Left hindlimb (tissue), 1 donor: ENCODE measurements around the gene VPS52.

Source experiments
- DNase-seq: peaks from one replicate; pipeline ENCODE4 v3.0.0-alpha.2; 2018

The VPS52 gene, protein sequence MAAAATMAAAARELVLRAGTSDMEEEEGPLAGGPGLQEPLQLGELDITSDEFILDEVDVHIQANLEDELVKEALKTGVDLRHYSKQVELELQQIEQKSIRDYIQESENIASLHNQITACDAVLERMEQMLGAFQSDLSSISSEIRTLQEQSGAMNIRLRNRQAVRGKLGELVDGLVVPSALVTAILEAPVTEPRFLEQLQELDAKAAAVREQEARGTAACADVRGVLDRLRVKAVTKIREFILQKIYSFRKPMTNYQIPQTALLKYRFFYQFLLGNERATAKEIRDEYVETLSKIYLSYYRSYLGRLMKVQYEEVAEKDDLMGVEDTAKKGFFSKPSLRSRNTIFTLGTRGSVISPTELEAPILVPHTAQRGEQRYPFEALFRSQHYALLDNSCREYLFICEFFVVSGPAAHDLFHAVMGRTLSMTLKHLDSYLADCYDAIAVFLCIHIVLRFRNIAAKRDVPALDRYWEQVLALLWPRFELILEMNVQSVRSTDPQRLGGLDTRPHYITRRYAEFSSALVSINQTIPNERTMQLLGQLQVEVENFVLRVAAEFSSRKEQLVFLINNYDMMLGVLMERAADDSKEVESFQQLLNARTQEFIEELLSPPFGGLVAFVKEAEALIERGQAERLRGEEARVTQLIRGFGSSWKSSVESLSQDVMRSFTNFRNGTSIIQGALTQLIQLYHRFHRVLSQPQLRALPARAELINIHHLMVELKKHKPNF

DNA sequence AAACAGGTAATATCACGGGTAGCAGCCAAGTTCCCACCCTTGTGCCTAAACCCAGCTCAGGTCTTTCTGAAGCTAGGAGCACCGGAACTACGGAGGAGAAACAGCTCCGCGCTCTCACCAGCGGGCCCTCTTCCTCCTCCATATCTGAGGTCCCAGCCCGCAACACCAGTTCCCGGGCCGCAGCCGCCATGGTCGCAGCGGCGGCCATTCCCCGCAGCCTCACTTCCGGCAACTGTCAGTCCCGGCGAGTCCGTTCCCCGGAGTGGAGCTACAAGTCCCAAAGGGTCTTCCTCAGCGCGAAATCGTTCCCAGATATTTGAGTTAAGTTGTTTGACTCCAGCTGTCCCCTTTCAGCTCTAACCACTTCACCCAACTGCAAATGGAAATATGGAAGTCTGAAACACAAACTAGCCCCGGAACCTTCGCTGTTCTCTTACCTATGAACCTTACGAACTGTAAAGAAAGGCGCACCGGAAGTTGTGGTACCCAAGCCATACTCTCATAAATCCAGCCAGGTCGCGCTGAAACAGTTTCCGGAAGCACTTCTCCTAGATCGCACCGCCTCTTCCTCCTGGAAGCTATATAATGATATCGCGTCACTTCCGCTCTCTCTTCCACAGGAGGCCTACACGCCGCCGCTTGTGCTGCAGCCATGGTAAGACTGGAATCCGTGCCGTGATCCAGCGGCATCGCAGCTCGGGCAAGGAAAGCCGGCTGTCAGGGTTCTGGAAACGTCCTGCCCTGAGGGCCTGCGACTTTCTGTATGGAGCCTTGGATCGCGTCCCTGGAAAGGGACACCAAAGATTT, at the start of gene VPS52, which contains the start of gene RPS18:
TSS of gene VPS52 (minus strand) at position 409 of the 807 bp plus-strand sequence. CDS start at position 208, 201 bp downstream.
TSS of gene RPS18 (plus strand) at position 608 of the 807 bp plus-strand sequence. CDS start at position 653, 45 bp downstream.
- DNase-seq, result peak; percentile 96

DNA sequence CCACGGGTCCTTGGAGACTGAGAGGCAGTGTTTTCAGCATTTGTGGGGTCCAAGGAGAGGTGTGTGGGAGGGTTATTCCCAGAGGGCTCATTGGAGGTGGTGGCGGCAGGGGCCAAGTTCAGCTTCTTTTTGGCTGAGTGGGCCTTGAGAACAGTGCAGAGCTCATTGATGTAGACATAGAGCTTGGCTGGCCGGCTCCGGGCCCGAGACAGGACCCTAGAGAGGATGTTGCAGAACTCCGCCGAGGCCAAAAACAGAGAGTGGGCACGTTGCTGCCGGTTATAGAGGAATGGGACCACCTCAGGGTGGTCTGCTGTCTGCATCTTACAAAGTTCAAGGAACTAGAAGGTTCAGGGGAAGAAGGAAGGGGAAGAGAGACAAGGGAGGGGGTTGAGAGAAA, 49.6 kb upstream of the VPS52 start:
- DNase-seq, result no peak

DNA sequence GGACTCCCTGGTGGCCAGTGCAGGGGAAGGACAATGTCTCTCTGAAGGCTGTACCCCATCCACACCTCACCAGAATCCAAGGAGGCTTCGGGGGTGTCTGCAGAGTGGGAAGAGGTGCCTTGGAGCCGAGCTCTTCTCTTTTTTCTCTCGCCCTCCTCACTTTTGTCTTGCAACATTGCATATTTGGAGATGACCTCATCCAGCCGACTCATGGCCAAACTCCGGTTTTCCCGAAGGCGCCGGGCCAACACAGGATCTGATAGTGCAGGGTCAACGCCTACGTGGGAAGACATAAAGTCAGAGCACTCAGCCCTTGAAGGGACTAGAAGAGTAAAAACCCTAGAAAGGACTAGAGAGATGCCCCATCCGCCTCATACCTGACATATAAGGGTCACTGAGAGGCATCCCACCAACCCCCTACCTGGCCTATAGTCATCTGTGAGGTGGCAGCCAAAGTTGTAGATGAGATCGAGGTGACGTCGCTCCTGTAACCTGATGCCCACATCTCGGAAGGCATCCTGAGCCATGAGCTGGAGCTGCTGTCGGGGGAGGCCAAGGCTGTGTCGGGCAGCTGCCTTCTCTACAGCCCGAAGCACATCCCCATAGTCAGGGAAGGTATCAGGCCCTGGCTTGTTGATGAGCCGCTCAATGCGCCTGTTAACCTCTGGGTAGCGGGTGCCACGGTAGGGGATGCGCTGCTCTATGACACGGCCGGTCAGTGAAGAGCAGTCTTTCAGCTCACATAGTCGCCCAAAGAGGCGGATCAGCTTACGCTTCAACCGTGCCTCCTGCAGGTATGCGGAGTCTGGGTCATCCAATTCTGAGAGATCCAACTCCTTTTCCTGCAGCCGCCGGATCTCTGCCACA, 48.9 kb upstream of the VPS52 start:
- DNase-seq, result no peak

DNA sequence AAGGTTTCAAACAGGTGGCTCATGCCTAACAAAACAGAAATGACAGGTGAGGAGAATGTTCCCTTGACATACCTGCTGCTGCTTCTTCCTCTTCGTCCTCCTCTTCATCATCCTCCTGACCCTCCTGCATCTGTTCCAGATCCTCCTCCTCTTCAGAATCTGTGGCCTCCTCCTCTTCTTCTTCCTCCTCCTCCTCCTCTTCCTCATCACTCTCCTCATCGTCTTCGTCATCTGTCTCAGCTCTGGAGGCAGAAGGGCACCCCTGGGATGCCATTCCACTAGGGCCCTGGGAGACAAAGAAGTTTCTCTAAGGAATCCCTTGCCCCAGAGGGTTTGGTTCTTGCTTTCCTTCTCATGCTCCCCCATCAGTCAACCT, 48.3 kb upstream of the VPS52 start:
- DNase-seq, result no peak

DNA sequence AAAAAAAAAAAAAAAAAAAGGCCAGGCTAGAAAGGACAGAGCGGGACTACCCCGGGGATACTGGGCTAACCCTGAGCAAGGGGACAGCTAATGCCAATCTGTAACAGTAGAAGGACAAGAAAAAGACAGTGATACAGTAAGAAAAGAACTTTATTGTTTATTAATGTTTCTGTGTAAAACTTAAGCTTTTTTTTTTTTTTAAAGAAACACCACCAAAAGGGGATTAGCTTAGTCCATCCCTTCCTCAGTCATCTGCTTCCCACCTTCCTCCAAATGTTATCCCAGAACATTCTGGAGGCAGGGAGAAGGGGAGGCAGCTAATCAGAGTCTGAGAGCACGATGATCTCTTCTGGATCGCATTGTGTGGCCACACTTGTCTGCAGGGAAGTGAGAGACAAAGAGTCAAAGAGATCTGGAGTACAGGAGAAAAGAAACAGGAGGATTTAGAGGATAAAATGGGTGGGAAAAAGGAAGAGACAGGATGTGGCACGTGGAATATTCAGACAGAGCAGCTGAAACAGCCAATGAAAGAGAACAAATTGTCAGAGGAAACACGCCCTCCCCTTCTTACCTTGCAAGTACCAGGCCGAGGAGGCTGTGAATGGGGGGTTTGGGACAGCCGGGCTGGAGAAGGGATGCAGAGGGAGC, 46.9 kb upstream of the VPS52 start:
- no peak for DNase-seq

DNA sequence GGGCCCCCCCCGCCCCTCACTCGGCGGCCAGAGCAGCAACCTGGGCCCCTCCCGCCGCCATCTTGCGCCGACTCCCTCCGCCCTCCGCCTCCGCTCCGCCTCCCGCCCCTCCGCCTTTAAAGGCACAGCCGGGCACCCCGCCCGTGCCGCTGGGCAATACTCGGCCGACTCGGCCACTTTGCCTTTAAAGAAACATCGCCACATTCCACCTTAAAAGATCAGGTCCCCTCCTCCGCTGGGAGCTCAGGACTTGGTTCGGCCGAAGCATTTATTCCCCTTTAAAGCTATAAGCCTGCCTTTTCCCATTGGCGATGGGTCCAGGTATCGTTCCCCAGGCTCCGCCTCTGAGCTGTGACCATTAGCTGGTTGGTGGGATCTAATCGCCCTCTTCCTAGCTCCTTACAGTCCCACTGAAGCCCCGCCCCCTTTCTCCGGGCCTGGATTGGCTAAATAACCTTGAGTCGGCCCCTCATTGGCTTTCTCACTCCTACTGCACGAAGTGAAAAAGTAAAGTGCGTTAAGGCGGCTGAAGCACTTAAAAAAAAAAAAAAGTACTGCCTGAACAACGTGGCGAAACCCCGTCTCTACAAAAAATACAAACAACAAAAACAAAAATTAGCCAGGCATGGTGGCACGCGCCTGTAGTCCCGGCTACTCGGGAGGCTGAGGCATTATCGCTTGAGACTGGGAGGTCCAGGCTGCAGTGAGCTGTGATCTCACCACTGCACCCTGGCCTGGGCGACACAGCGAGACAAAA, 46.2 kb upstream of the VPS52 start, which contains the start of gene ZBTB22:
TSS of gene ZBTB22 (minus strand) at position 76 of the 757 bp plus-strand sequence. CDS start 828 bp downstream, outside the sequence.
- DNase-seq, result peak; percentile 98

DNA sequence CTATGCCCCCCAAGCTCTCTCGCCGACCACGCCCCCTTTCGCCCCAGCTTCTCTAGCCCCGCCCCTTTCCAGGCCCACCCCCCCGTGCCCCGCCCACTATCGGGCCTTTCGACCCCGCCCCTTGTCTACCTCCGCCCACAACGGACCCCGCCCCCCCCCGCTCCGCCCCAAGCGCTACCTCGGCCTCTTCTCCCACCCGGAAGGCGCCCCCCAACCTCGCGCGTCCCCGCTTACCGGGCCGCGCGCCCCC, 45.7 kb upstream of the VPS52 start:
- no peak for DNase-seq

DNA sequence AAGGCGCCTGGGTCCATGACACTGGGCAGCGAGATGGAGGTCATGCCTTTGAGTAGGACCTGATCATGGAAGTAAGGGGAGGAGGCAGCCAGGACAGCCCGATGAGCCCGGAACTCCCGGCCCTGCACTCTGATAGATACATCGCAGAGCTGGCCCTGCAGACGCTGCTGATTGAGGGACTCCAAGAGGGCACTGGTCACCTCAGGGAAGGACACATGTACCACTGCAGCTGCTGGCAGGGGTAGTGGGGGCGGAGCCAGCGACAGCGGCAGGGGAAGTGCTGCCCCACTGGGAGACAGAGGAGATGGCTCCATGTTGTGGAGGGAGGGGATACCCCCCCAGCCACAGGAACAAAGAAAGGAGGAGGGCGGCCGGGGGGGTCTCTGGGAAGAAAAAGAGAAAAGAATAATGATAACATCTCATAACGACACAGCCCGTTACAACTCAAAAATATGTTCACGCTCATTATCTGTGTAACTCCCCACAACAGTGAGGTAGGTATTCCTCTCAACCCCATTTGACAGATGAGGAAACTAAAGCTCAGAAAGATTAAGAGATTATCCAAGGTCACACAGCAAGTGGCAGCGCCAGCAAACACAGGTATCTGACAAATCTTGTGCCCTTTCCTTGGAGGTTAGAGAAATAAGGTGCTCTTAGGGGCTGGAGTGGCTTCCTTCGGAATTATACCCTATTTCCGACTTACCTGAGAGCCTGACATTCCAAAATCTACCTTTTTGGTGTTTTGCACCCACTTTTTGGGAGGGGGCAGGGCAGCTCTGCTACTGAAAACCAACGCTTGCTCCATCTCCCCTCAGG, 45.1 kb upstream of the VPS52 start:
- DNase-seq, result peak; percentile 55

DNA sequence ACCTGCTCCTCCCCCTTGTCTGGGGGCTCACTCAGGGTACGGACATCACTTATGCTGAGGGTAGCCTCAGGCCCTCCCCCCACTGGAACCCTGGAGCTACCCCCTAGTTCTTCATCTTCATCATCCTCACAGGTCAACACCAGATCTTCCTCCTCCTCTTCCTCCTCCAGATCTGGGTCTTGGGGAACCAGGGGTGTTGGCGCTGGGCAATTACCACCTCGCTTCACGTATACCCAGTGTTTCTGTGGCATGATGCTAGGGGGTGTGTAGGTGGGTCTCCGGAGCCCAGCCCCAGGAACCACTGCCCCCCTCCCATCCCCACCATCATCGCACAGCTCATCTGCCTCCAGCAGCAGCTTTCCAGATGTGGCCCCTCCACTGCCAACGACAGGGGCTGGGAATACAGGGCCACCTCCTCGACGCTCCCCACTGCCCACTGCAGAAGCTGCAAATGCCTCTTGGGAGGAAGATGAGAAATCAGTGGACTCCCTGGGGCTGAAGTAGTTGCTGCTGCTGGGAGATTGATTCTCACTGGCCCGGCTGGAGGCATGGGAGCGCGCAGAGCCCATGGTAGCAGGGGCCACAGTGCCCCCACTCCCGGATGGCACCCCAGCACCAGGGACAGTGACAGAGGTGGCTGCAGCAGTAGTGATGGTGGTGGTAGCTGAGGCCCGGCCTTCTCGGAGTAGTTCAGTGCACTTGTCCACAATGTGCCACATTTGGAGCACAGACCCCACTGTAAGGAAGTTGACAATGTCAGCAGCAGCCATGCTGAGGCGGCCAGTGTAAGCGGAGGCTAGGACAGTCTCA, 44.3 kb upstream of the VPS52 start:
- no peak for DNase-seq

DNA sequence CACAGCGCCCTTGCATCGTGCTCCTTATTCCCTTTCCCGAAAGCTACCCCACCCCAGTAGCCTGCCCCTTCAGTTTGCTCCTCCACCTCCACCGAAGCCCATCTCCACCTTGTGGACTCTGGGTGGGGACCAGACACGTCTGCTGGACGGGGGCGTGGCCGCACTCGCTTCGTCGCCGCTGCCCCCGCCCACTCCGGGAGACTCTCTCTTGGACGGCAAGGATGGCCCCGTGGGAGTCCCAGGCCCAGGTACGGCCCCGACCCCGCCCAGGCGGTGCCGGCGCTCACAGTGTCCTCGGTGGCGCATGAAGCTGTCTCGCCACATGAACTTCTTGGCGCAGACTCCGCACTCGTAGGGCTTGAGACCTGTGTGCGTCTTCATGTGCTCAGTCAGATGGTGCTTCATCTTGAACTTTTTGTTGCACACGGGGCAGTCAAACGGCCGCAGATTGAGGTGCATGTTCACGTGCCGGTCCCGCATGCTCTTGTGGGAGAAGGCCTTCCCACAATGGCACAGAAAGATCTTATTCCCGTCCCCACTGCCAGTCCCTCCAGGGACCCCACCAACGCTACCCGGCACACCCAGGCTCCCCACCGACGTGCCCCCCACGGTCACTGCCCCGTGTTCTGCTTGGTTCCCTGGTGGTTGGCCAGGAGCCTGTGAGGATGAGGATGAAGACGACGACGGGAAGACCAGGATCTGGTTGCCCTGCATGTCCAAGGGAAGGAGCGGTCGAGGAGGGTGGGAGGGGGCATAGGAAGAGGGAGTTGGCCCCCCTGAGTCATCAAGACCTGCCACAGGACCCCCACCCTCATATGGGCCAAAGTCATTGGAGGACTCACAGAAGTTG, 43.5 kb upstream of the VPS52 start:
- no peak for DNase-seq

DNA sequence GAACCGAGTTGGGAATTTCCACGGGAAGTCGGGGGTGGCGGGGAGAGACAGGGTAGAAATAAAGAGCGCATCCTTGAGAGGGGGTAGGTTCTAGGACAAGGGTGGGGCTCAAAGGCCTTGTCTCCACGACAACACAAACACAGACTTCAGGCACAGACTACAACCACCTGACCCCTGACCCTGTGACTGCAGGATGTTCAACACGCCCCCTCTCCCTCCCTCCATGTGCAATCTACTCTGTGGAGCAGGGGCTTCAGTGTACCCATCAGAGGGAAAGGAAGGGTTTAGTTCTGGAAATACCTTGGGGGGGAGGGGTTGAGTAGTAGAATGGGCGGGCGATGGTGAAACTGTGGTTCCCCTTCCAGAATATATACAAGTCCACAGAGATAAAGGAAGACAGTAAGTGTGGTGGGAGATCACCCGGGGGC, 42.9 kb upstream of the VPS52 start:
- peak; percentile 76 for DNase-seq

DNA sequence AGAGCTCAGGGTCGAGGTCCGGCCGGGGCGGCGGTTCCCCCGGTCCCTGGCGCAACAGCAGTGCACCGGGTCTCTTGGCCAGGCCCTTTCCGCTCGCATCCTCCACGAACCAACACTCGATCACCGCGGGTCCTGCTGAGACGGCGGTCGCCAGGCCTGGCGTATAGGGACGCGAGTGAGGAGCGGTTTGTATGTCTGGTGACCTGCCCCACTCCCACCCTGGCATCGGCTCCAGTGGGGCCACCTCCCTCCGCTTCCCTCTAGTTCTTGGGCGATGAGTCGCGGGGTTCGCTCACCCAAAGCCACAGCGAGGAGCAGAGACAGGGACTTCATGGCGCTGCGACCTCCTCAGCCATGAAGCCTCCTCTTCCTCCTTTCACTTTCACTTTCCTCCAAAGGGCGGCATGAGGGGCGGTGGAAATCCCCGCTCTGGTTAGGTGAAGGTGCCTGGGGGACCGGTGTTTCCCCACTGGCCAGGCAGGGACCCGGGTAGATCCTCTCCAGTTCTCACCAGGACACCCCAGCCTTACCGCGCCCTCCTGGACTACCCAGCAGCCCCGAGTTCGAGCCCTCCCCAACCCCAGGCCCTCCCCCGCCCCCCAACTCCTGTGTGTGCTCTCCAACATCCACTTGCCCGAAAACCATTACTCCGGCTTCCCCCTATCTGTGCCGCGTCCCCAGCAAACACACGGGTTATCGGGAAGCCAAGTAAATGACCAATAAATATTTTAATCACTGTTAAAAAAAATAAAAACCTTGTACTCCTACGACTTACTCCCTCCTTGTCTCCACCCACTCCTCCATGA, 42.2 kb upstream of the VPS52 start, which contains the start of gene TAPBP:
TSS of gene TAPBP (minus strand) at position 370 of the 806 bp plus-strand sequence. CDS start at position 333, 37 bp downstream.
- DNase-seq, result peak; percentile 74

DNA sequence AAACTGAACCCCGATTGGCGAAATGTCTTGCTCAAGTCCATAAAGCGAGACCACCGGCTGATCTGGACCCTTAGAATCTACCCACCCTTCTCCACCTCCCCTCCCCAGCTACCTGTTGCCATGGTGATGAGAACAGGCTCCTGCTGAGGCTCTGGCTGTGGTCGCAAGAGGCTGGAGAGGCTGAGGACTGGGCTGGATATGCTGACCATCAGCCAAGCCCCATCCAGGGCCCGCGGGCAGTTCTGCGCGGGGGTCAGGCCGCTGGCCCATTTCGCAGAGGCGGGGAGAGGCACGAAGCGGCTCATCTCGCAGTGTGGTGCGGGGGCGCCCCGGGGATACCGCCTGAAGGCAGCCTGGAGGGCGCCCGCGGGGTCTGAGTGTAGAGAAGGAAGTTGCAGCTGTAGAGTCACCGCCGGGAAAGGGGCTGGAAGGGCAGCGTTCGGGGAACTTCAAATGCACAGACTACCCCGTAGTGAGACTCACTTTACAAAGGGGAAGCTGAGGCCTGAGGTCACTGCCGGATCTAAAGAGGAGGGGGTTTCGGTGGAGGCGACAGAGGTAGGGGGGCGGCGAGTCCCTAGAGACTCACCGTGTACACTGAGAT, 41.5 kb upstream of the VPS52 start:
- no peak for DNase-seq

DNA sequence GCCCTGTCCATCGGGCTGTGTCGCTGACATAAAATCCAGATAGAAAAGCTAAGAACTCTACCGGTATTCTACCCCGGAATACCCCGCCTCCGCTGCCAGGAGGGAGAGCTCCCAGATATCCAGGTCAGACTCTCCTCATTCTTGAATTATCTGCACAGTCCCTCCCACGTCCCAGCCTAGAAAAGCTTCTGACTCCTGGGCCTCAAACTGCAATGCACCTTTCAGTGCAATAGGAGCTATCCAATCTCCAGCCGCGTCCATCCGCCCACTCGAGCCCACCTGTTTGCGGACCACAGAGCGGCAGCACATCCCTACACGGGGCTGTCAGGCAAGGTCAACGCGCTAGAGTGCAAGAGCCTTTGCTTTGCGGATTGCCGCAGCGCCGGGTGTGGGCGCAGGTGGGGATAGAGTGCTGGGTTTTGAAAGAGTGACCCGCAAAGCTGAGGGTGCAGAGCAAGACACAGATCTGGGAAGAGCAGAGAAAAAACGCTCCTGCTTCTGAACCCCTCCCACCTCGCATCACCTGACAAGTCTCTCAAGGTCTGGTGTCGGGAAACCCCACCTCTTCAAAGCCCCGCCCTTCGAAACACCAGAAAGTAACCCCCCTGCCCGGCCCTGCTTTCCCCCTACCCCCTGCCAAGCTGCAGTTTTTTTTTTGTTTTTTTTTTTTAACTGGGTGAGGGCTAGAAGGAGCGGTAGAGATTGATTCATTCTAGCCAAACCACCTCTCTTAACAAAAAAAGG, 40.9 kb upstream of the VPS52 start:
- DNase-seq, result peak; percentile 74

DNA sequence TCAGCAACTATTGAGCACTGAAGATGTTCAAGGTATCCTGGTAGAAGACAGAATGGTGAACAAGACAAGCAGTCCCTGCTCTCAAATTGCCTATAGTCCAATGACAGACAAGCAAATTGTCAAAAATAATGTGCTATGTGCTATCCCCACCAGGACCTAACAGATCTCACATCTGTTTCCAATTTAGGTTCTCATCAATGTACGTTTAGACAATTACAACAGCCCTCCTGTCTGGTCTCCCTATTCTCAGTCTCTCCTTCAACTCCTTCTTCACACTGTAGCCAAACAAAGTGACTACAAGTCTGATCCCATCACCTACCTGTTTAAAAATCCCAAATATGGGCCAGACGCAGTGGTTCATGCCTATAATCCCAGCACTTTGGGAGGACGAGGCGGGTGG, 34.7 kb upstream of the VPS52 start:
- no peak for DNase-seq

DNA sequence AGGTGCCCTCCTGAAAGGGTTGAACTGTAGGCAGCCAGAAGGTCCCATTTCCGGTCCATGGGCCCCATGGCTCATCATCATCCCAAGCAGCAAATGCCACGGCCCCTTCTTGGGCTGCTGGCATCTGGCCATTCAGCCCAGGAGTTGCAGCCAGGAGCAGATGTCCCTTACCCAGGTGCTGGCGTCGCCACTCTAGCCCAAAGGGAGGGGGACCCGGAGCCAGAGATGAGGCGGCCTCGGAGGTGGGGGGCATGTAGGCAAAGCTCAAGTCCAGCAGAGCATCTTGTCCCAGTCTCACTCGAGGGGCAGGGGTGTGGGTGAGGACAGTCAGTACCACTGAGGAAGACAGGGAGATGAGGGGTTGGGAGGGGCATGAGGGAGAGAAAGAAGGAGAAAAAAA, 33.4 kb upstream of the VPS52 start:
- no peak for DNase-seq
